GM12892 (cell line): ENCODE measurements around the gene DMTF1.
A peak's percentile ranks its signal among the peaks of the same experiment; 100 is the strongest.

Experiments used
- POLR2A ChIP-seq: IDR thresholded peaks from 2 replicates; pipeline ENCODE4 v1.6.1; 2011; ENCODE audit warnings: low read depth, low read length, control low read depth
- POLR2AphosphoS5 ChIP-seq: IDR thresholded peaks from 2 replicates; pipeline ENCODE4 v1.6.1; 2011; ENCODE audit warnings: low read depth, low read length, control low read depth

GRCh38 chr7:87220026-87220733 is 67.9 kb downstream of the DMTF1 start:
- TF ChIP-seq POLR2AphosphoS5 (peak; percentile 93), POLR2A (peak; percentile 93)
